Activated CD8-positive, alpha-beta memory T cell treated with anti-CD3 and anti-CD28 coated beads for 4 hours (primary cell): ENCODE measurements around the gene GRHL1.
"Not testable (repeated sequence)": the region's sequence is repeated elsewhere in the genome, so short reads cannot be mapped to it uniquely, and the experiment has no call there.

ENCODE experiments used
- DNase-seq, 2 donors: peaks; one replicate each; pipeline ENCODE4 v3.0.0-alpha.2; 2020; ENCODE audit warnings: low read depth in 2 of 2

The GRHL1 gene

GRCh38 chr2:10009811-10010781, 58.6 kb downstream of the GRHL1 start:
- DNase-seq = no peak

GRCh38 chr2:10010861-10011605, 59.5 kb downstream of the GRHL1 start:
- DNase-seq = not testable (repeated sequence)

GRCh38 chr2:10011606-10012325, 60.3 kb downstream of the GRHL1 start:
- DNase-seq = not testable (repeated sequence)

- DNase-seq = not testable (repeated sequence)
These were observed 61.0 kb downstream of the GRHL1 start for GRCh38 chr2:10012366-10012962.

- DNase-seq = no peak
These were observed 61.5 kb downstream of the GRHL1 start for GRCh38 chr2:10012963-10013461.

- DNase-seq = not testable (repeated sequence)
These were observed 62.3 kb downstream of the GRHL1 start for GRCh38 chr2:10013651-10014417.

- DNase-seq = no peak
These were observed 63.1 kb downstream of the GRHL1 start for GRCh38 chr2:10014418-10015190.

- DNase-seq = not testable (repeated sequence)
These were observed 64.0 kb downstream of the GRHL1 start for GRCh38 chr2:10015376-10015989.

GRCh38 chr2:10016001-10016801, 64.7 kb downstream of the GRHL1 start:
- no peak for DNase-seq

GRCh38 chr2:10016802-10017258, 65.3 kb downstream of the GRHL1 start:
- DNase-seq = no peak

GRCh38 chr2:10017313-10017941, 65.9 kb downstream of the GRHL1 start:
- no peak for DNase-seq

- no peak for DNase-seq
These were observed 67.7 kb downstream of the GRHL1 start for GRCh38 chr2:10019174-10019573.

GRCh38 chr2:10019602-10020400, 68.3 kb downstream of the GRHL1 start:
- DNase-seq = no peak

GRCh38 chr2:10022041-10022421, 70.5 kb downstream of the GRHL1 start:
- DNase-seq = no peak

GRCh38 chr2:10022445-10022844, 71.0 kb downstream of the GRHL1 start:
- no peak for DNase-seq

- DNase-seq = no peak
These were observed 71.6 kb downstream of the GRHL1 start for GRCh38 chr2:10022966-10023662.
